ENCODE measurements around the gene APOBEC3G.
"Not testable (repeated sequence)": the region's sequence is repeated elsewhere in the genome, so short reads cannot be mapped to it uniquely, and the experiment has no call there.

Gene APOBEC3G

DNA sequence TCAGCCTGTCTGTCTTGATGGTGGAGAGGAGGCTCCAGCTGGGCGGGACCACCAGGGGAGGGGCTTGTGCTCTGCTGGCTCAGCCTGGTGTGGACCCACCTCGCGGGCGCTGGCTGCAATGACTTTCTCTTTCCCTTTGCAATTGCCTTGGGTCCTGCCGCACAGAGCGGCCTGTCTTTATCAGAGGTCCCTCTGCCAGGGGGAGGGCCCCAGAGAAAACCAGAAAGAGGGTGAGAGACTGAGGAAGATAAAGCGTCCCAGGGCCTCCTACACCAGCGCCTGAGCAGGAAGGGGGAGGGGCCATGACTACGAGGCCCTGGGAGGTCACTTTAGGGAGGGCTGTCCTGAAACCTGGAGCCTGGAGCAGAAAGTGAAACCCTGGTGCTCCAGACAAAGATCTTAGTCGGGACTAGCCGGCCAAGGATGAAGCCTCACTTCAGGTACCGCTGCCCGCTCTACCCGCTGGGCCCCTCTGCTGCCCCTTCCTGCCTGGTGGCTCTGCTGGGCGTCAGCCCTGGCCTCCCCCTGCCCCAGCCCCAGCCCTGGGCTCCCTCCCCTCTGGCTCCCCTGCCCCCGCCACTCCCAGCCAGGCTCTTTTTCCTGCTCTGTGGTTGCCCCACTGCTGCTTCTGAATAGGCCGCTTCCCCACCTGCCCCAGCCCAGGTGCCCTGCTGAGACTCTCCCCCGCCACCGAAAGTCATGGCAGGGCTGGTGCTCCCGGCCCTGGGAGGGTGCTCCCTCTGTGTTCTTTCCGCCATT is 36.4 kb upstream of the APOBEC3G start, which contains the start of gene APOBEC3F:
TSS of gene APOBEC3F (plus strand) at position 327 of the 759 bp plus-strand sequence. CDS start at position 424, 97 bp downstream.
- H3K27ac ChIP-seq (ENCODE audit: insufficient read depth, low read length, poor library complexity, severe bottlenecking): peak within 1 kb of the TSS; percentile 77
- not testable (repeated sequence) for H3K36me3 ChIP-seq (ENCODE audit: control insufficient read depth, insufficient read depth, low read length); H3K4me1 ChIP-seq (ENCODE audit: control insufficient read depth, insufficient read depth, low read length, poor library complexity, severe bottlenecking); H3K27me3 ChIP-seq (replicated peaks; ENCODE audit: control insufficient read depth, insufficient read depth, low read length, poor library complexity, severe bottlenecking); H3K9me3 ChIP-seq (ENCODE audit: control insufficient read depth, low read length)
- H3K4me3 ChIP-seq (ENCODE audit: insufficient read depth, low read depth, low read length, poor library complexity, severe bottlenecking): peak within 1 kb of the TSS; percentile 58
- peak; percentile 49 to 66 (median 52) for DNase-seq

DNA sequence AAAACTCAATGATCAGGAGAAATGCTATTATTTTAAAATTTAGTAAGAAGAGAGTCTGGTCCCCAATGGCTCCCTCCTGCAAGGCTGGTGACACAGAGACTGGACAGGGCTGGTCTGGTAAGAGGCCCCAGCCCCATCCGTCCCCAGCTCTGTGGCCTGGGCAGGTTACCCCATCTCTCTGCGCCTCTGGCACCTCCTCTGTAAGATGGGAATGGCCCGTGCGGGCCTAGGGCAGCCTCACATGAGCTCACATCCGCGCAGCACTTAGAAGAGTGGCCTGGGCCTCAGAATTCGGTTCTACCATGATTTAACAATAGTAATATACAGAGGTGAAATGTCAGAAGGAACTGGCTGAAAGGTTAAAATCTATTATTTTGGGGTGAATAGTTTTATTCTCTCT is 35.2 kb upstream of the APOBEC3G start:
- Histone ChIP-seq H3K27ac (ENCODE audit: insufficient read depth, low read length, poor library complexity, severe bottlenecking) (no peak overlapping the region), H3K9me3 (ENCODE audit: control insufficient read depth, low read length) (no peaks in the 10 kb centered on the region), H3K27me3 (replicated peaks; ENCODE audit: control insufficient read depth, insufficient read depth, low read length, poor library complexity, severe bottlenecking) (no peaks in the 10 kb centered on the region), H3K36me3 (ENCODE audit: control insufficient read depth, insufficient read depth, low read length) (peaks cover 7% of the 10 kb centered on the region), H3K4me3 (ENCODE audit: insufficient read depth, low read depth, low read length, poor library complexity, severe bottlenecking) (no peak overlapping the region), H3K4me1 (ENCODE audit: control insufficient read depth, insufficient read depth, low read length, poor library complexity, severe bottlenecking) (peaks cover 9% of the 10 kb centered on the region)
- no peak for DNase-seq

DNA sequence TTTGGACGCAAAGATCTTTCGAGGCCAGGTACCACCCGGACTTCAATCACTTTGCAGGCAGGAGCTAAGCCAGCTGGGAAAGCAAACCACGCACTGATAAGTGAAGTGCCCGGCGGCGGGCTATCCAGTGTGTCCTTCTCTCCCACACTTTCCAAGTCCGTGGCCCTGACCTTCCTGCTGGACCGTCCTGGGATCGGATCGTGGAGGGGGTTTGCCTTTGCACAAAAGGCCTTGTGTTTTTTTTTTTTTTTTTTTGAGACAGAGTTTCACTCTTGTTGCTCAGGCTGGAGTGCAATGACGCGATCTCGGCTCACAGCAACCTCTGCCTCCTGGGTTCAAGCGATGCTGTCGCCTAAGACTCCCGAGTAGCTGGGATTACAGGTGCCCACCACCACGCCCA is 34.0 kb upstream of the APOBEC3G start:
- DNase-seq; H3K4me1 ChIP-seq (ENCODE audit: control insufficient read depth, insufficient read depth, low read length, poor library complexity, severe bottlenecking); H3K4me3 ChIP-seq (ENCODE audit: insufficient read depth, low read depth, low read length, poor library complexity, severe bottlenecking); H3K27me3 ChIP-seq (replicated peaks; ENCODE audit: control insufficient read depth, insufficient read depth, low read length, poor library complexity, severe bottlenecking); H3K36me3 ChIP-seq (ENCODE audit: control insufficient read depth, insufficient read depth, low read length); H3K27ac ChIP-seq (ENCODE audit: insufficient read depth, low read length, poor library complexity, severe bottlenecking); H3K9me3 ChIP-seq (ENCODE audit: control insufficient read depth, low read length): not testable (repeated sequence)

DNA sequence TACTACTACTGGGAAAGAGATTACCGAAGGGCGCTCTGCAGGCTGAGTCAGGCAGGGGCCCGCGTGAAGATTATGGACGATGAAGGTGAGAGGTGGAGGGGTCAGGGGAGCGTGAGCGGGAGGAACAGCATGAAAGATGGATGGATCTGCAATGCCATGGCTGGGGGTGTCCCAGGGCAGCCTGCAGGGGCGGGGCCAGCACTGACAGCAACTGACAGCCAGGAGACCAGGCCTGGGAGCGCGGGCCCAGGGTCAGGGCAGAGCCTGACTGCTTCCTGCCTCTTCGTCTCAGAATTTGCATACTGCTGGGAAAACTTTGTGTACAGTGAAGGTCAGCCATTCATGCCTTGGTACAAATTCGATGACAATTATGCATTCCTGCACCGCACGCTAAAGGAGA is 31.9 kb upstream of the APOBEC3G start:
- not testable (repeated sequence) for H3K4me1 ChIP-seq (ENCODE audit: control insufficient read depth, insufficient read depth, low read length, poor library complexity, severe bottlenecking); H3K4me3 ChIP-seq (ENCODE audit: insufficient read depth, low read depth, low read length, poor library complexity, severe bottlenecking); H3K27ac ChIP-seq (ENCODE audit: insufficient read depth, low read length, poor library complexity, severe bottlenecking); H3K9me3 ChIP-seq (ENCODE audit: control insufficient read depth, low read length); H3K27me3 ChIP-seq (replicated peaks; ENCODE audit: control insufficient read depth, insufficient read depth, low read length, poor library complexity, severe bottlenecking); DNase-seq; H3K36me3 ChIP-seq (ENCODE audit: control insufficient read depth, insufficient read depth, low read length)

DNA sequence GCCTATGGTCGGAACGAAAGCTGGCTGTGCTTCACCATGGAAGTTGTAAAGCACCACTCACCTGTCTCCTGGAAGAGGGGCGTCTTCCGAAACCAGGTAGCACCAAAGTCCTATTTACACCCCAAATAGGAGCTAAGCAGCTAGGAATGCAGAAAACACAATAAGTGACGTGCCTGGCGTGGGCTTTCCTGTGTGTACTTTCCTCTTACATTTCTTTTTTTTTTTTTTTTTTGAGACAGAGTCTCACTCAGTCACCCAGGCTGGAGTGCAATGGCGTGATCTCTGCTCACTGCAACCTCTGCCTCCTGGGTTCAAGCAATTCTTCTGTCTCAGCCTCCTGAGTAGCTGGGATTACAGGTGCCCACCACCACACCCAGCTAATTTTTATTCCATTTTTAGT is 27.6 kb upstream of the APOBEC3G start:
- not testable (repeated sequence) for H3K27me3 ChIP-seq (replicated peaks; ENCODE audit: control insufficient read depth, insufficient read depth, low read length, poor library complexity, severe bottlenecking); H3K27ac ChIP-seq (ENCODE audit: insufficient read depth, low read length, poor library complexity, severe bottlenecking); H3K36me3 ChIP-seq (ENCODE audit: control insufficient read depth, insufficient read depth, low read length); H3K4me1 ChIP-seq (ENCODE audit: control insufficient read depth, insufficient read depth, low read length, poor library complexity, severe bottlenecking); H3K4me3 ChIP-seq (ENCODE audit: insufficient read depth, low read depth, low read length, poor library complexity, severe bottlenecking); DNase-seq; H3K9me3 ChIP-seq (ENCODE audit: control insufficient read depth, low read length)

DNA sequence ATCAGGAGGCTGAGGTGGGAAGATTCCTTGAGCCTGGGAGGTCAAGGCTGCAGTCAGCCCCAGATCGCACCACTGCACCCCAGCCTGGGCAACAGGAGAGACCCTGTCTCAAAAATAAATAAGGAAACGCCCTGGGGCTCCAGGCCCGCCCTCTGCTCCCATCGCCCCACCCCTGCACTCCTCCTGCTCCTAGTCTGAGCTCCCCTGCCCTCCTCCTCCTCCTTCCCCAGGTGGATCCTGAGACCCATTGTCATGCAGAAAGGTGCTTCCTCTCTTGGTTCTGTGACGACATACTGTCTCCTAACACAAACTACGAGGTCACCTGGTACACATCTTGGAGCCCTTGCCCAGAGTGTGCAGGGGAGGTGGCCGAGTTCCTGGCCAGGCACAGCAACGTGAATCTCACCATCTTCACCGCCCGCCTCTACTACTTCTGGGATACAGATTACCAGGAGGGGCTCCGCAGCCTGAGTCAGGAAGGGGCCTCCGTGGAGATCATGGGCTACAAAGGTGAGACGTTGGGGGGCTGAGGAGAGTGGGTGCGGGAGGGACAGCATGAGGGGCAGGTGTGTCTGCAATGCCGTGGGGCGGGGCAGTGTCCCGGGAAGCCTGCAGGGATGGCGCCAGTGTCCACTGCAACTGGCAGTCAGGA is 25.1 kb upstream of the APOBEC3G start:
- H3K27ac ChIP-seq (ENCODE audit: insufficient read depth, low read length, poor library complexity, severe bottlenecking); H3K36me3 ChIP-seq (ENCODE audit: control insufficient read depth, insufficient read depth, low read length); H3K4me3 ChIP-seq (ENCODE audit: insufficient read depth, low read depth, low read length, poor library complexity, severe bottlenecking); H3K9me3 ChIP-seq (ENCODE audit: control insufficient read depth, low read length); H3K4me1 ChIP-seq (ENCODE audit: control insufficient read depth, insufficient read depth, low read length, poor library complexity, severe bottlenecking); DNase-seq; H3K27me3 ChIP-seq (replicated peaks; ENCODE audit: control insufficient read depth, insufficient read depth, low read length, poor library complexity, severe bottlenecking): not testable (repeated sequence)

DNA sequence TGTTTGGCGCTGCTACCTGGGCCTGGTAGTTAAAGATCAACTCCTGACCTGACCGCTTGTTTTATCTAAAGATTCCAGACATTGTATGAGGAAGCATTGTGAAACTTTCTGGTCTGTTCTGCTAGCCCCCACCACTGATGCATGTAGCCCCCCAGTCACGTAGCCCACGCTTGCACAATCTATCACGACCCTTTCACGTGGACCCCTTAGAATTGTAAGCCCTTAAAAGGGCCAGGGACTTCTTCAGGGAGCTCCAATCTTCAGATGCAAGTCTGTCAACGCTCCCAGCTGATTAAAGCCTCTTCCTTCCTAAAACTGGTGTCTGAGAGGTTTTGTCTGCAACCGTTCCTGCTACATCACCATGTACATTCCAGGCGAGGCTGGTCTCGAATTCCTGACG is 21.4 kb upstream of the APOBEC3G start:
- Histone ChIP-seq H3K36me3 (ENCODE audit: control insufficient read depth, insufficient read depth, low read length) (no peaks in the 10 kb centered on the region), H3K27me3 (replicated peaks; ENCODE audit: control insufficient read depth, insufficient read depth, low read length, poor library complexity, severe bottlenecking) (no peaks in the 10 kb centered on the region), H3K9me3 (ENCODE audit: control insufficient read depth, low read length) (no peaks in the 10 kb centered on the region), H3K4me3 (ENCODE audit: insufficient read depth, low read depth, low read length, poor library complexity, severe bottlenecking) (no peak overlapping the region), H3K4me1 (ENCODE audit: control insufficient read depth, insufficient read depth, low read length, poor library complexity, severe bottlenecking) (no peaks in the 10 kb centered on the region), H3K27ac (ENCODE audit: insufficient read depth, low read length, poor library complexity, severe bottlenecking) (no peak overlapping the region)
- no peak for DNase-seq

DNA sequence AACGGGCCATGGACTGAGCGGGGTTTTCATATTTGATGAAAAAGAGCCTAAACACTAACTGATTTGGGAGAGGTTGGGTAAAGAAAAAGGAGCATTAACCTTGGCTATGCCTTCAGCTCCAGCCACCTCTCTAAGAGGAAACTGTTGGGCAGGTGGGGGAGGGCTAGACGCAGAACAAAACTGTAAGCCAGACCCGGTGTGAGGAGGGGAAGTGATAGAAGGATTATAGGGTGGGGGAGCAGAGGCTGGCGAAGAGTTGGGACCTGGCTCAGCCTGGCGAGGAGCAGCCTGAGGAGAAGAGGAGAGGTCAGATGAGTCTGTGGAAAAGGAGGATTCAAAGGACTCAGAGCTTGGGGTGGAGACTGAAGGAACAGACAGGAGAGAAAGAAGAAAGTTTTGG is 15.8 kb upstream of the APOBEC3G start:
- H3K4me3 ChIP-seq (ENCODE audit: insufficient read depth, low read depth, low read length, poor library complexity, severe bottlenecking); H3K27ac ChIP-seq (ENCODE audit: insufficient read depth, low read length, poor library complexity, severe bottlenecking); H3K27me3 ChIP-seq (replicated peaks; ENCODE audit: control insufficient read depth, insufficient read depth, low read length, poor library complexity, severe bottlenecking); DNase-seq; H3K4me1 ChIP-seq (ENCODE audit: control insufficient read depth, insufficient read depth, low read length, poor library complexity, severe bottlenecking); H3K9me3 ChIP-seq (ENCODE audit: control insufficient read depth, low read length); H3K36me3 ChIP-seq (ENCODE audit: control insufficient read depth, insufficient read depth, low read length): not testable (repeated sequence)

DNA sequence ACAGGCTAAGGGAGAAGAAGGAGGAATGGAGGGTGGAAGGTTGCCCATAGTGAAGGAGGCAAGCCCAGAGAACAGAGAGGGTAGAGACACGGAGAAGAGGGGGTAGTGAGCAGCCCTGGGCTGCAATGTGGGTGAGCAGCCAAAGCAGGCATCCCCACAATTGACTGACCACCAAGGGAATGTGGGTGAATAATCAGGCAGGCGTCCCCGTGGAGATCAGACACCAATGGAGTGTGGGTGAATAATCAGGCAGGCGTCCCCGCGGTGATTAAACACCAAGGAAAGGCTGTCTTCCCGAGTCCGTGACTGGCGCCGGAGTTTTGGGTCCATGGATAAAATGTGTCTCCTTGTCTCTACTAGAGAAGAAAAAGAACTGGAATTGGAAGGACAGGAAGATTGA is 15.1 kb upstream of the APOBEC3G start:
- H3K4me1 ChIP-seq (ENCODE audit: control insufficient read depth, insufficient read depth, low read length, poor library complexity, severe bottlenecking); H3K4me3 ChIP-seq (ENCODE audit: insufficient read depth, low read depth, low read length, poor library complexity, severe bottlenecking); H3K27me3 ChIP-seq (replicated peaks; ENCODE audit: control insufficient read depth, insufficient read depth, low read length, poor library complexity, severe bottlenecking): not testable (repeated sequence)

DNA sequence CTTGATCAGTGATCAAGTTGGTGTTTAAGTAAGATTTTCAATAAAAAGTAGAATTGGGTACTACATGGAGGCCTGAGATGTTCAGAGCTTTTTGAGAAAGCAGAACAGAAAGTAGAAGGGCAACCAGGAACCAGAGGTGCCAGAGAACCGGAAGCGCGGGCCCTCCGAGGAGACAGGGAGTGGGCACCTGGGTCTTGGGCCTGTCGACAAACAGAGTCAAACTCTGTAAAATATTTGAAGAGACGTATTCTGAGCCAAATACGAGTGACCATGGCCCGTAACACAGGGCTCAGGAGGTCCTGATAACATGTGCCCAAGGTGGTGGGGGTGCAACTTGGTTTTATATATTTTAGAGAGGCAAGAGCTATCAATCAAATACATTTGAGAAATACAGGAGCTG is 13.2 kb upstream of the APOBEC3G start:
- H3K27me3 ChIP-seq (replicated peaks; ENCODE audit: control insufficient read depth, insufficient read depth, low read length, poor library complexity, severe bottlenecking); H3K4me1 ChIP-seq (ENCODE audit: control insufficient read depth, insufficient read depth, low read length, poor library complexity, severe bottlenecking); DNase-seq; H3K9me3 ChIP-seq (ENCODE audit: control insufficient read depth, low read length); H3K36me3 ChIP-seq (ENCODE audit: control insufficient read depth, insufficient read depth, low read length); H3K4me3 ChIP-seq (ENCODE audit: insufficient read depth, low read depth, low read length, poor library complexity, severe bottlenecking); H3K27ac ChIP-seq (ENCODE audit: insufficient read depth, low read length, poor library complexity, severe bottlenecking): not testable (repeated sequence)

More for the DNA sequence above, 15.1 kb upstream of the APOBEC3G start:
- not testable (repeated sequence) for H3K9me3 ChIP-seq (ENCODE audit: control insufficient read depth, low read length); H3K36me3 ChIP-seq (ENCODE audit: control insufficient read depth, insufficient read depth, low read length); H3K27ac ChIP-seq (ENCODE audit: insufficient read depth, low read length, poor library complexity, severe bottlenecking); DNase-seq
